ENCODE results near the gene FOXO3. TPM values are rescaled to one million over a fixed set of nuclear protein-coding genes. Genes with fewer than 3 reads are reported as not detected.
"Not testable (repeated sequence)": the region's sequence is repeated elsewhere in the genome, so short reads cannot be mapped to it uniquely, and the experiment has no call there.

The FOXO3 gene
- polyA plus RNA-seq, 1 experiment = 25.4 TPM

DNA sequence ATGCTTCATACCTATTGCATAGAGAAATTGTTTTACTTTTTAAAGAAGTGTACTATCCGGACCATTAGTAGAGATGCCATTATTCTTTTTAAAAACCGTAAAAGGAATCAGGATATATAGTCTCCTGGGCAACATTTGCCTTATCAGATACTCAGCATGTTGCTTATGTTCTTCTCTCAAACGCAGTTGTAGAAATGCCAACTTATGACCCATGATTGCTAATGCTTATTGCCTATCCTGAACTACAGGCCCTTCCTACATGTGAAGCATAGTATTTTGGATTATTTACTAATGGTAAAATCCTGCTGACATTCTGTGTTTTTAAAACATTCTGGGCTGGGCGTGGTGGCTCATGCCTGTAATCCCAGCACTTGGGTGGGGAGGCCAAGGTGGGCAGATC is 99.5 kb downstream of the FOXO3 start:
- POLR2A ChIA-PET = no interaction called here
- Histone ChIP-seq H3K27me3 (ENCODE audit: control insufficient read depth, insufficient read depth, low read length) (no peaks in the 10 kb centered on the region), H3K4me3 (ENCODE audit: low read depth, low read length) (no peak overlapping the region), H3K36me3 (ENCODE audit: control insufficient read depth, insufficient read depth, low read length) (peaks cover 8% of the 10 kb centered on the region)
- no peak for TF ChIP-seq CTCF (IDR thresholded peaks at IDR 0.05; ENCODE audit: insufficient read depth, low read depth, low read length)
- CTCF ChIA-PET = no interaction called here
- DNase-seq (ENCODE audit: low read depth) = no peak

GRCh38 chr6:108661430-108661829 is 100.7 kb downstream of the FOXO3 start:
- CTCF ChIA-PET = interaction anchor here (0.6 kb wide), 1 partner anchor 295 kb away, joined by 3 read pairs; no protein-coding TSS in a partner anchor
- POLR2A ChIA-PET = no interaction called here
- no peak for TF ChIP-seq CTCF (IDR thresholded peaks at IDR 0.05; ENCODE audit: insufficient read depth, low read depth, low read length)

DNA sequence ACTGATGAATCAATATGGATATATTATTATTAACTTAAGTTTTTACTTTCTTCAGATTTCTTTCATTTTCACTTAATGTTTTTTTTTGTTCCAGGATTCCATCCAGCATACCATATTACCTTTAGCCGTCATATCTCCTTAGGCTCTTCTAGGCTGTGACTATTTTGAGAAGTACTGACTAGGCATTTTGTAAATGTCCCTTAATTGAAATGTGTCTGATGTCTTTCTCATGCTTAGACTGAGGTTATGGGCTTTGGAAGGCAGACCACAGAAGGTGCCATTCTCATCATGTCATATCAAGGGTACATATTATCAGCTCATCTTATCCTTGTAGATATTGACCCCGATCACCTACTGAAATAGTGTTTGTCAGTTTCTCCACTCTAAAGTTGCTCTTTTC is 101.3 kb downstream of the FOXO3 start:
- Histone ChIP-seq H3K27me3 (ENCODE audit: control insufficient read depth, insufficient read depth, low read length) (no peaks in the 10 kb centered on the region), H3K36me3 (ENCODE audit: control insufficient read depth, insufficient read depth, low read length) (peaks cover 8% of the 10 kb centered on the region), H3K4me3 (ENCODE audit: low read depth, low read length) (no peak overlapping the region)
- POLR2A ChIA-PET = no interaction called here
- DNase-seq (ENCODE audit: low read depth) = no peak
- no peak for TF ChIP-seq CTCF (IDR thresholded peaks at IDR 0.05; ENCODE audit: insufficient read depth, low read depth, low read length)
- CTCF ChIA-PET = no interaction called here

More at GRCh38 chr6:108661430-108661829, 100.7 kb downstream of the FOXO3 start:
- H3K36me3 ChIP-seq (ENCODE audit: control insufficient read depth, insufficient read depth, low read length) = peaks cover 8% of the 10 kb centered on the region
- H3K27me3 ChIP-seq (ENCODE audit: control insufficient read depth, insufficient read depth, low read length) = no peaks in the 10 kb centered on the region
- DNase-seq (ENCODE audit: low read depth) = no peak
- H3K4me3 ChIP-seq (ENCODE audit: low read depth, low read length) = no peak overlapping the region

GRCh38 chr6:108662702-108663101 is 102.0 kb downstream of the FOXO3 start:
- CTCF ChIA-PET = no interaction called here

GRCh38 chr6:108663494-108664064 is 102.9 kb downstream of the FOXO3 start:
- DNase-seq (ENCODE audit: low read depth); CTCF ChIA-PET; POLR2A ChIA-PET; H3K4me3 ChIP-seq (ENCODE audit: low read depth, low read length); H3K27me3 ChIP-seq (ENCODE audit: control insufficient read depth, insufficient read depth, low read length); H3K36me3 ChIP-seq (ENCODE audit: control insufficient read depth, insufficient read depth, low read length): not testable (repeated sequence)

More at GRCh38 chr6:108662702-108663101, 102.0 kb downstream of the FOXO3 start:
- peaks cover 8% of the 10 kb centered on the region for H3K36me3 ChIP-seq (ENCODE audit: control insufficient read depth, insufficient read depth, low read length)
- no peaks in the 10 kb centered on the region for H3K27me3 ChIP-seq (ENCODE audit: control insufficient read depth, insufficient read depth, low read length)
- H3K4me3 ChIP-seq (ENCODE audit: low read depth, low read length) = no peak overlapping the region
- POLR2A ChIA-PET = no interaction called here
- TF ChIP-seq CTCF (IDR thresholded peaks at IDR 0.05; ENCODE audit: insufficient read depth, low read depth, low read length) = no peak
- DNase-seq (ENCODE audit: low read depth) = no peak

Data from BJ (cell line).